GM12878 (cell line): ENCODE results near the gene EPHA1. TPM values are rescaled to one million over a fixed set of nuclear protein-coding genes. Genes with fewer than 3 reads are reported as not detected.

Experiments
- ATAC-seq: fragments of 200-7000 bp; cut with Tn5 transposase; 3 replicates; pipeline ENCODE4 v1.9.1; 2020; ENCODE audit warnings: mild to moderate bottlenecking, moderate library complexity
- BruUV-seq: library from RNA; stranded (reverse); fragments of 400-500 nt; replicated peaks from 2 replicates; lab custom pipeline; 2021; lab: Mats Ljungman, UMichigan
- CTCF ChIA-PET: fragments of 300-600 bp; sonication (Branson Sonifier 250); formaldehyde crosslinking; extraction: SDS; loops from one replicate; lab custom pipeline; 2021; ENCODE audit warnings: inconsistent platforms; lab: Yijun Ruan, JAX
- POLR2A ChIA-PET: fragments of 350-600 bp; formaldehyde crosslinking; extraction: SDS; loops from one replicate; lab custom pipeline; 2021; ENCODE audit warnings: inconsistent platforms; lab: Charles Lee
- RAD21 ChIA-PET: fragments of 300-600 bp; sonication (Branson Sonifier 250); formaldehyde crosslinking; loops from one replicate; lab custom pipeline; 2023; ENCODE audit warnings: antibody characterized with exemption; ENCODE audit not compliant: unreplicated experiment; lab: Charles Lee
- SMC1A ChIA-PET: fragments of 300-600 bp; sonication (Branson Sonifier 250); formaldehyde crosslinking; loops from one replicate; lab custom pipeline; 2023; ENCODE audit not compliant: unreplicated experiment, uncharacterized antibody; lab: Charles Lee
- DNase-seq: peaks from one replicate; pipeline ENCODE4 v3.0.0-alpha.2; 2011; ENCODE audit warnings: low read depth, low spot score
- FAIRE-seq: peaks from 3 replicates; lab custom pipeline; 2011; peaks lifted over from hg19 to GRCh38; lab: Jason Lieb, UNC
- H2AFZ ChIP-seq: 2 replicates; pipeline ENCODE4 v1.6.0; 2011; ENCODE audit warnings: low read depth, low read length, control low read depth; ENCODE audit not compliant: control insufficient read depth
- H3K27ac ChIP-seq: 2 replicates; pipeline ENCODE4 v1.5.1; 2011; ENCODE audit warnings: control low read depth; ENCODE audit not compliant: control insufficient read depth, insufficient read depth
- H3K27me3 ChIP-seq, 2 experiments: replicated peaks in 1 of 2; 2 replicates each; pipeline versions ENCODE4 v1.6.0 to v1.6.1; 2011; ENCODE audit warnings: low read length in 1 of 2; ENCODE audit not compliant: control insufficient read depth in 2 of 2, insufficient read depth in 2 of 2
- H3K36me3 ChIP-seq, 2 experiments: 2 replicates each; pipeline ENCODE4 v1.5.1; 2011; ENCODE audit warnings: low read length in 1 of 2; ENCODE audit not compliant: control insufficient read depth in 2 of 2, insufficient read depth in 2 of 2
- H3K4me1 ChIP-seq: 2 replicates; pipeline ENCODE4 v1.6.1; 2011; ENCODE audit warnings: mild to moderate bottlenecking, low read length, moderate library complexity, mixed read lengths; ENCODE audit not compliant: control insufficient read depth, insufficient read depth
- H3K4me2 ChIP-seq: 2 replicates; pipeline ENCODE4 v1.6.0; 2011; ENCODE audit warnings: control low read depth; ENCODE audit not compliant: control insufficient read depth, insufficient read depth
- H3K4me3 ChIP-seq: fragments of 200-600 bp; sonication (generic); 2 replicates; pipeline ENCODE4 v1.5.1; 2016
- H3K79me2 ChIP-seq: 2 replicates; pipeline ENCODE4 v1.6.0; 2011; ENCODE audit warnings: low read length; ENCODE audit not compliant: control insufficient read depth, insufficient read depth
- H3K9ac ChIP-seq: 2 replicates; pipeline ENCODE4 v1.8.0; 2011; ENCODE audit warnings: low read length, control low read depth, mixed read lengths; ENCODE audit not compliant: control insufficient read depth, insufficient read depth
- H3K9me3 ChIP-seq: replicated peaks from 3 replicates; pipeline ENCODE4 v1.5.1; 2011; ENCODE audit warnings: mild to moderate bottlenecking, low read length; ENCODE audit not compliant: control insufficient read depth, insufficient read depth
- H4K20me1 ChIP-seq: 2 replicates; pipeline ENCODE4 v1.6.0; 2011; ENCODE audit not compliant: control insufficient read depth, insufficient read depth
- ASH2L ChIP-seq: fragments of 300-600, 200-600 bp; sonication (generic); IDR thresholded peaks from 2 replicates; pipeline ENCODE4 v1.6.1; 2017; ENCODE audit warnings: low read depth, mild to moderate bottlenecking, borderline replicate concordance
- BCL11A ChIP-seq: IDR thresholded peaks from 2 replicates; pipeline ENCODE4 v1.6.1; 2011; ENCODE audit warnings: low read depth, low read length
- NR2C1 ChIP-seq: fragments of 450-650 bp; IDR thresholded peaks from 2 replicates; pipeline ENCODE4 v1.6.1; 2017; ENCODE audit warnings: antibody characterized with exemption, mild to moderate bottlenecking, moderate library complexity
- NR2F1 ChIP-seq: fragments of 450-650 bp; conservative IDR thresholded peaks from 2 replicates; pipeline ENCODE4 v1.6.1; 2017; ENCODE audit warnings: mild to moderate bottlenecking
- POLR2AphosphoS5 ChIP-seq: IDR thresholded peaks from 2 replicates; pipeline ENCODE4 v1.6.1; 2011; ENCODE audit warnings: mild to moderate bottlenecking, low read length, inconsistent platforms
- RAD21 ChIP-seq: IDR thresholded peaks from 2 replicates; pipeline ENCODE4 v1.6.1; 2011; ENCODE audit warnings: mild to moderate bottlenecking, low read depth, low read length, moderate library complexity; ENCODE audit not compliant: insufficient read depth
- WGBS: methylation state at CpG from one replicate; pipeline ENCODE4 v1.1.6; 2016; ENCODE audit warnings: low lambda C conversion rate; ENCODE audit not compliant: insufficient replicate concordance, insufficient coverage; ENCODE audit errors: missing lambda C conversion rate; 5-methylcytosine and 5-hydroxymethylcytosine counted together
- in situ Hi-C: fragments of 300-500 bp; cut with MboI; formaldehyde crosslinking; loops from 9 replicates; pipeline ENCODE4 v1.14.3; 2018; ENCODE audit warnings: mixed read lengths
- intact Hi-C: fragments of 100-400 bp; cut with micrococcal nuclease; formaldehyde crosslinking; loops from one replicate; pipeline ENCODE4 v1.14.2; 2022; ENCODE audit not compliant: unreplicated experiment
- polyA plus RNA-seq, 11 experiments: library from polyadenylated mRNA; depleted of rRNA in 4 of 11; unstranded in 6 of 11; stranded (reverse) in 5 of 11; fragments of >200 nt; fragmentation: Nextera tagmentation in 4 of 11; fragmentation: Illumina TruSeq in 1 of 11; extraction: Ambion mirVana in 4 of 11; extraction: Trizol in 1 of 11; gene quantifications; 1 replicate in 1 of 11; 2 replicates in 10 of 11; pipeline versions ENCODE4 v1.2.1 to v1.2.3, GENCODE V29; 2011 to 2016; ENCODE audit warnings: inconsistent platforms in 2 of 11, missing spikeins in 2 of 11, low read depth in 1 of 11
- total RNA-seq, 4 experiments: library from RNA; depleted of rRNA in 3 of 4; stranded (reverse); fragments of >200 nt in 3 of 4; fragmentation: Illumina TruSeq in 1 of 4; extraction: Trizol in 1 of 4; gene quantifications; 2 replicates each; pipeline versions ENCODE4 v1.2.1 to v1.2.3, GENCODE V29; 2013 to 2021
- TF ChIP-seq, protein P1 (sequence below): fragments of 450-650 bp; IDR thresholded peaks from 2 replicates; pipeline ENCODE4 v1.6.1; 2016; ENCODE audit warnings: mild to moderate bottlenecking, moderate library complexity, borderline replicate concordance
- TF ChIP-seq, protein P2 (sequence below): IDR thresholded peaks from 2 replicates; pipeline ENCODE4 v1.6.1; 2011; ENCODE audit warnings: mild to moderate bottlenecking, low read depth, low read length, moderate library complexity; ENCODE audit not compliant: insufficient replicate concordance

Gene EPHA1
- total and polyA plus RNA-seq, 10 of the 15 experiments (the other 5 are each of a cell fraction or from before 2014, with no cell fraction given) = 0.11 to 0.35 (median 0.24) TPM; not detected in 6

DNA sequence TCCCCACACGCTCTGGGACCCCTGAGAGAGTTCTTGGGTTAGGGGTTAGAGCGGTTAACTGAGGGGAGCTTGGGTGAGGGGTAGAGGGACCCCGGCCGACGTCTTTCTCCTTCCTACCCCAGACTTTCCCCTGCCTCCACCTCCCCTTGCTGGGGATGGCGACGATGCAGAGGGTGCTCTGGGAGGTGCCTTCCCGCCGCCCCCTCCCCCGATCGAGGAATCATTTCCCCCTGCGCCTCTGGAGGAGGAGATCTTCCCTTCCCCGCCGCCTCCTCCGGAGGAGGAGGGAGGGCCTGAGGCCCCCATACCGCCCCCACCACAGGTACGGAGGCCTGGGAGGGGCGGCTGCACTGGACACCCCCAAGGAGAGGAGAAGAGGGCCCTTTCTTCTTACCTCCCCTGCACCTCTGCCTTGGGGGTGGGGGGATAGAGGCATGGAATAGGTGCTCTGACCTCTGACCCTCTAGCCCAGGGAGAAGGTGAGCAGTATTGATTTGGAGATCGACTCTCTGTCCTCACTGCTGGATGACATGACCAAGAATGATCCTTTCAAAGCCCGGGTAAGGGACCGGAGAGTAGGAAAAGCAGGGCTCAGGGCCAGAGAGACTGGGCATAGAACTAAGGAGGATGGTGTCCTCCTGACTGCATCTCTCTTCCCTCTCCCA lies 26.4 kb downstream of the EPHA1 start:
- Histone ChIP-seq H3K79me2 (peaks cover 48% of the 10 kb centered on the region), H3K27me3 (no peaks in the 10 kb centered on the region), H3K9ac (peak overlapping the region; percentile 94), H2AFZ (no peak overlapping the region), H4K20me1 (no peaks in the 10 kb centered on the region; the same call in 1 of the 2 replicates), H3K36me3 (peaks cover 0 to 3% of the 10 kb centered on the region in 2 experiments; a peak in 1 of 4 replicates), H3K27ac (peak overlapping the region; percentile 92), H3K4me1 (peaks cover 20% of the 10 kb centered on the region), H3K4me3 (peak overlapping the region; percentile 99), H3K4me2 (peak overlapping the region; percentile 76), H3K9me3 (no peaks in the 10 kb centered on the region)
- ChIA-PET POLR2A (no interaction called here), RAD21 (interaction anchor here (0.5 to 1.3 kb wide), 2 partner anchors 34 to 35 kb away, joined by 3 to 5 read pairs; no protein-coding TSS in a partner anchor), SMC1A (no interaction called here), CTCF (interaction anchor here (0.7 kb wide), 1 partner anchor 374 kb away, joined by 3 read pairs; no protein-coding TSS in a partner anchor)
- in situ Hi-C loops (no loop called here), intact Hi-C loops (loop anchor here (5.0 kb wide), 1 partner anchor 75 kb away; no protein-coding TSS in a partner anchor)
- ATAC-seq = no peak
- 60% methylated on average over 9 of the region's 21 CpGs for WGBS
- no peak for FAIRE-seq
- DNase-seq = no peak
- TF ChIP-seq BCL11A = no peak
- TF ChIP-seq NR2C1 = peak; percentile 45; the same call in 1 of the 2 replicates
- TF ChIP-seq POLR2AphosphoS5 = no peak
- no peak for TF ChIP-seq RAD21
- TF ChIP-seq ASH2L = no peak
- TF ChIP-seq, protein P1, sequence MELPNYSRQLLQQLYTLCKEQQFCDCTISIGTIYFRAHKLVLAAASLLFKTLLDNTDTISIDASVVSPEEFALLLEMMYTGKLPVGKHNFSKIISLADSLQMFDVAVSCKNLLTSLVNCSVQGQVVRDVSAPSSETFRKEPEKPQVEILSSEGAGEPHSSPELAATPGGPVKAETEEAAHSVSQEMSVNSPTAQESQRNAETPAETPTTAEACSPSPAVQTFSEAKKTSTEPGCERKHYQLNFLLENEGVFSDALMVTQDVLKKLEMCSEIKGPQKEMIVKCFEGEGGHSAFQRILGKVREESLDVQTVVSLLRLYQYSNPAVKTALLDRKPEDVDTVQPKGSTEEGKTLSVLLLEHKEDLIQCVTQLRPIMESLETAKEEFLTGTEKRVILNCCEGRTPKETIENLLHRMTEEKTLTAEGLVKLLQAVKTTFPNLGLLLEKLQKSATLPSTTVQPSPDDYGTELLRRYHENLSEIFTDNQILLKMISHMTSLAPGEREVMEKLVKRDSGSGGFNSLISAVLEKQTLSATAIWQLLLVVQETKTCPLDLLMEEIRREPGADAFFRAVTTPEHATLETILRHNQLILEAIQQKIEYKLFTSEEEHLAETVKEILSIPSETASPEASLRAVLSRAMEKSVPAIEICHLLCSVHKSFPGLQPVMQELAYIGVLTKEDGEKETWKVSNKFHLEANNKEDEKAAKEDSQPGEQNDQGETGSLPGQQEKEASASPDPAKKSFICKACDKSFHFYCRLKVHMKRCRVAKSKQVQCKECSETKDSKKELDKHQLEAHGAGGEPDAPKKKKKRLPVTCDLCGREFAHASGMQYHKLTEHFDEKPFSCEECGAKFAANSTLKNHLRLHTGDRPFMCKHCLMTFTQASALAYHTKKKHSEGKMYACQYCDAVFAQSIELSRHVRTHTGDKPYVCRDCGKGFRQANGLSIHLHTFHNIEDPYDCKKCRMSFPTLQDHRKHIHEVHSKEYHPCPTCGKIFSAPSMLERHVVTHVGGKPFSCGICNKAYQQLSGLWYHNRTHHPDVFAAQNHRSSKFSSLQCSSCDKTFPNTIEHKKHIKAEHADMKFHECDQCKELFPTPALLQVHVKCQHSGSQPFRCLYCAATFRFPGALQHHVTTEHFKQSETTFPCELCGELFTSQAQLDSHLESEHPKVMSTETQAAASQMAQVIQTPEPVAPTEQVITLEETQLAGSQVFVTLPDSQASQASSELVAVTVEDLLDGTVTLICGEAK = no peak
- TF ChIP-seq, protein P2, sequence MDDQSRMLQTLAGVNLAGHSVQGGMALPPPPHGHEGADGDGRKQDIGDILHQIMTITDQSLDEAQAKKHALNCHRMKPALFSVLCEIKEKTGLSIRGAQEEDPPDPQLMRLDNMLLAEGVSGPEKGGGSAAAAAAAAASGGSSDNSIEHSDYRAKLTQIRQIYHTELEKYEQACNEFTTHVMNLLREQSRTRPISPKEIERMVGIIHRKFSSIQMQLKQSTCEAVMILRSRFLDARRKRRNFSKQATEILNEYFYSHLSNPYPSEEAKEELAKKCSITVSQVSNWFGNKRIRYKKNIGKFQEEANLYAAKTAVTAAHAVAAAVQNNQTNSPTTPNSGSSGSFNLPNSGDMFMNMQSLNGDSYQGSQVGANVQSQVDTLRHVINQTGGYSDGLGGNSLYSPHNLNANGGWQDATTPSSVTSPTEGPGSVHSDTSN = no peak
- 0 out of 2 replicates have a peak, but pooled peaks have one; percentile 48 for TF ChIP-seq NR2F1
- no TSS peak for BruUV-seq
